Activated T-cell treated with anti-CD3 and anti-CD28 coated beads, Interleukin-2, amount 50 U/mL, for 72 hours (primary cell): ENCODE data around the gene SRPRA. TPM values are rescaled to one million over a fixed set of nuclear protein-coding genes. Genes with fewer than 3 reads are reported as not detected.
A peak's percentile ranks its signal among the peaks of the same experiment; 100 is the strongest.

Experiments used
- ATAC-seq, 2 donors: fragments of 150-1000 bp; cut with Tn5 transposase; replicated peaks in 1 of 2; 2 replicates each; pipeline ENCODE4 v1.10.0; 2021; ENCODE audit warnings: moderate library complexity in 2 of 2, mild to moderate bottlenecking in 1 of 2
- DNase-seq, 2 donors: peaks; one replicate each; pipeline ENCODE4 v3.0.0; 2021 to 2022; ENCODE audit warnings: mixed read lengths in 1 of 2
- H3K27ac Mint-ChIP-seq: one replicate; pipeline ENCODE4 v1.8.0; 2022; ENCODE audit warnings: mild to moderate bottlenecking, moderate library complexity, mixed read lengths
- H3K27me3 Mint-ChIP-seq: one replicate; pipeline ENCODE4 v1.8.0; 2022; ENCODE audit warnings: low read depth, mixed read lengths
- H3K36me3 Mint-ChIP-seq, 2 donors: one replicate each; pipeline ENCODE4 v1.8.0; 2022; ENCODE audit warnings: mixed read lengths in 2 of 2, mild to moderate bottlenecking in 1 of 2; ENCODE audit not compliant: insufficient read depth in 2 of 2
- H3K4me1 Mint-ChIP-seq: one replicate; pipeline ENCODE4 v1.8.0; 2022; ENCODE audit warnings: low read depth, mixed read lengths
- H3K4me3 Mint-ChIP-seq, 2 donors: one replicate each; pipeline ENCODE4 v1.8.0; 2022; ENCODE audit warnings: mild to moderate bottlenecking in 2 of 2, mixed read lengths in 2 of 2, moderate library complexity in 2 of 2
- H3K9me3 Mint-ChIP-seq, 2 donors: one replicate each; pipeline ENCODE4 v1.8.0; 2022; ENCODE audit warnings: mixed read lengths in 2 of 2
- total RNA-seq, 2 donors: library from RNA; stranded (reverse); gene quantifications; one replicate each; pipeline ENCODE4 v1.2.3, GENCODE V29; 2022

The SRPRA gene
- total RNA-seq, 2 donors from 2014 or later = 118 to 136 TPM

DNA sequence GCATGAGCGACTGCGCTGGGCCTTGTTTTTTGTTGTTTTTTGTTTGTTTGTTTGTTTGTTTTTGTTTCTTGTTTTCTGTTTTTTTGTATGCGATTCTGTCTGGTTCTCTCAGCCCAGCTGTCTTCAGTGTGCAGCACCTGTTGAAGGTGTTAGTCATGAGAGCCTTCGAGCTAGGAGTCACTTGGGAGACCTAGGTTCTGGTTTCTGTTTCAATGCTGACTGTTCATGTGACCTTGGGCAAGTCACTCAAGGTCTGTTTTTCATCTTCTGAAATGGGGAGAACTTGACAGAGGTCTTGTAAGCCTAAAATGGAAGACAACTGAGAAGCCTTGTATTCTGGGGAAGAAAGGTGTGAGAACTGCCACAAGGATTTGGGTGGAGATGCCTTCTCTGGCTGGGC is 37.0 kb upstream of the SRPRA start:
- H3K4me1 Mint-ChIP-seq = peaks cover 57% of the 10 kb centered on the region
- peak; percentile 34 to 35 for DNase-seq
- H3K27ac Mint-ChIP-seq = peak overlapping the region; percentile 72
- no peaks in the 10 kb centered on the region for H3K9me3 Mint-ChIP-seq
- H3K27me3 Mint-ChIP-seq = no peaks in the 10 kb centered on the region
- peak; percentile 63 to 68 for ATAC-seq
- H3K4me3 Mint-ChIP-seq = peak overlapping the region; percentile 79 to 93
- peaks cover 5 to 9% of the 10 kb centered on the region in 2 donors for H3K36me3 Mint-ChIP-seq

DNA sequence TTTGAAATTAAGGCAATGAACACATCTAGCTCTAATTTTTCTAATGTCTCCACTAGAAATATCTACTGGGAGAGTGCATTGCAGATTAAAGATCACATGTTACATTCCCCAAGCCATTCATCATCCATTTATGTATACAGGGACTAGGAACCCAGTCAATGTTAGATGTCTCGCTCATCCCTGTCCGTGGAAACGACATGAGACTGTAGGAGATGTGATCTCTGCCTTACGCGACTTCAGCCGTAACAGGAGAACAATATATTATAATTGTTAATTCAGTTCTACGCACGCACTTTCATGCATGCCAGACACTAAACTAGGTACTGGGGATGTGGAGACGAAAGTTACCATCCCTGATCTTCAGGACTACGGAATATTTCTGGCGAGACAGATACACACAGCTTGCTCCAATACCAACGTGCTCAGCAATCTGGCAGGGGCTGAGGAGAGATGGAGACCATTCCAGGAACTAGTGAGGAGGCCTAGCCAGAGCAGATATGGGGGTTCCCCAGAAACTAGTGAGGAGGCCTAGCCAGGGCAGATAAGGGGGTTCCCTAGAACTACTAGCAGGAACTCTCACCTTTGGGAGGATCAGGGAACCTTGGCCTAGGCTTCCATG is 35.9 kb upstream of the SRPRA start:
- Mint-ChIP-seq H3K27ac (peak overlapping the region; percentile 99), H3K4me3 (peak overlapping the region; percentile 93 to 97), H3K9me3 (no peaks in the 10 kb centered on the region), H3K27me3 (no peaks in the 10 kb centered on the region), H3K36me3 (peaks cover 5 to 6% of the 10 kb centered on the region in 2 donors), H3K4me1 (peaks cover 51% of the 10 kb centered on the region)
- DNase-seq = no peak
- ATAC-seq = no peak

DNA sequence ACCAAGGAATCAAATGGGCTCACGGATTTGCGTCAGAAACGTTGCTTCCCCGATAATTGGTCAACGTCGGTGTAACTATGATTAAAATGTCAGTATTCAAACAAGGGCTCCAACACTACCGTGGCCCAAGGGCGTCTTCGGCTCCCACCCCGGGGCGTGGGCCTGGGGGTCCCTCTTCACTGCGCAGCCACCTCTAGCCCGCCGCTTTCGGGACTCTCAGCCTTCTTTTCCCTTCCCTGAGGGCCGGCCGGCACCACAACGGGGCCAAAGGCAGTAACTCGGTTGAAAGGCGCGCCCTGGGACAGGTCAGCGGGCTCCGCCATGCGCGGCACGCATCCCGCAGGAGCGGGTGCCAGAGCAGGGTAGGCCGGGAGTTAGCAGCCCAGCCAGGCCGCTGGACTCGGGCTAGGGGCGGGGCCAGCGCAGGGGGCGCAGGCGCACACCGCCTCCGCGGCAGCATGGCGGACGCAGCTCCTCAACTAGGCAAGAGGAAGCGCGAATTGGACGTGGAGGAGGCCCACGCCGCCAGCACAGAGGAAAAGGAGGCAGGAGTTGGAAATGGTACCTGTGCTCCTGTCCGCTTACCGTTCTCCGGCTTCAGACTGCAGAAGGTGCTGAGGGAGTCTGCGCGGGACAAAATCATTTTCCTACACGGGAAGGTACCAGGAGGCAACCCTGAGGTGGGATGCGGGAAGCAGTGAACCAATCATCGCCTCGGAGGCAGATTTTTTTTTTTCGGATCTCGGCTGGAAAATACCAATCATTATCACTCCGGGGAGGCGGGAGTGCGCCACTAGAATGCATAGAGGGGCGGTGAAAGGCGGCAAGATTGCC is 35.1 kb upstream of the SRPRA start, which contains the start of gene DCPS:
TSS of gene DCPS (plus strand) at position 438 of the 834 bp plus-strand sequence. CDS start at position 459, 21 bp downstream.
- ATAC-seq (peak; percentile 95 to 96), DNase-seq (peak; percentile 90 to 93)
- Mint-ChIP-seq H3K9me3 (no peaks in the 10 kb centered on the region), H3K27ac (peak within 1 kb of the TSS; percentile 99), H3K4me3 (peak within 1 kb of the TSS; percentile 93 to 97), H3K4me1 (peaks cover 51% of the 10 kb centered on the region), H3K36me3 (peaks cover 5 to 6% of the 10 kb centered on the region in 2 donors), H3K27me3 (no peaks in the 10 kb centered on the region)

DNA sequence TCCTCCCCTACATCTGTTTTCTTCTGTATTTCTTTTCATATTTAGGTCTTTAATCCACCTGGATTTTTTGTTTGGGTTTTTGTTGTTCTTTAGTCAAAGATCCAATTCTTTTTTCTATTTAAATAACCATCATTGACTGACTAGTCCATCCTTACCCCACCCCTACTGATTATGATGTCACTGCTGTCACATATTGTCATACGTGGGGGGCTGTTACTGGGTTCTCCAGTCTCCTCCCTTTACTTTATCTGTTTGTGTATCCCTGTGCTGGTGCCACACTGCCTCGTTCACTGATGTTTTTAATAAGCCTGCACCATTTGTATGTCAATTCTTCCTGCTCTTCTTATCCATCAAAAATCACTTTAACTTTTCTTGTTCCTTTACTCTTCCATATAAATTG is 28.3 kb upstream of the SRPRA start:
- Mint-ChIP-seq H3K9me3 (no peaks in the 10 kb centered on the region), H3K27me3 (no peaks in the 10 kb centered on the region), H3K4me1 (peaks cover 10% of the 10 kb centered on the region), H3K36me3 (peaks cover 4 to 5% of the 10 kb centered on the region in 2 donors), H3K4me3 (no peak overlapping the region), H3K27ac (peak overlapping the region; percentile 17)
- DNase-seq (no peak), ATAC-seq (no peak)

DNA sequence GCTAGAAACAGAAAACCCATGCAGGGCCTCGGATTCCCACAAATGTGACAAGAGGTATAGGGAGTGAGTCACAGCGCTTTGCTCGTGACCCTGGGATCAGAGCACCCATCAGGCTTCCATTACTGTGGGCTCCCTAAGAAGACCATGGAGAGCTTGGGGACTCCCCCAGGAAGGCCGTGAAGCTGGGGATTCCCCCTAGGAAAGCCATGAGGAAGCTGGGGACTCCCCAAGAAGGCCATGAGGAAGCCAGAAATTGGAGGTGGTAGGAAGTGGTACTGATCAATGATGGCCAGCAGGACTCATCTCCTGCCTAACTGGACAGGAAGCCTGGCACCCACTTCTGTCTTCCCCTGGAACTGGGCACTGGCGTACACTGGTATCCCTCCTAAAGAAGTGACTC is 25.0 kb upstream of the SRPRA start:
- Mint-ChIP-seq H3K36me3 (peaks cover 4 to 5% of the 10 kb centered on the region in 2 donors), H3K9me3 (no peaks in the 10 kb centered on the region), H3K27ac (peak overlapping the region; percentile 18), H3K4me1 (peaks cover 10% of the 10 kb centered on the region), H3K4me3 (no peak overlapping the region), H3K27me3 (no peaks in the 10 kb centered on the region)
- DNase-seq (no peak), ATAC-seq (no peak)

DNA sequence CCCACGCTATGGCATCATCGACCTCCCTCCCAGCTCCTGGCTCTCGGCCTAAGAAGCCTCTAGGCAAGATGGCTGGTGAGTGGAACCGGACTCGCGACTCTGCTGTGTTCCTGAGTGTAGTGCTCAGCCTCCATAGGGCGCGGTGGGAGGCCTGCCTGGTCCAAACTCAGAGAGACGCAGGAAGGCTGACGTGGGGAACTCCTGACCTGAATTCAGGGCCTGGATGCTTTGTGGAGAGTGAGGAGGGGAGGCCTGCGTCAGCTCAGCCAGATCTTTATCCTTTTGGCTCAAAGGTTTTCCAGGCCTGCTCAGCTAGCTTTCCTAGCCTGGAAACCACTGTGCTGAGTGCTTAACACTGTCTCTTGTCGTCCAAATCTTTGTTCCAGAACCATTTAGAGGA is 22.2 kb upstream of the SRPRA start:
- ATAC-seq = no peak
- no peak overlapping the region for H3K27ac Mint-ChIP-seq
- peaks cover 4 to 5% of the 10 kb centered on the region in 2 donors for H3K36me3 Mint-ChIP-seq

DNA sequence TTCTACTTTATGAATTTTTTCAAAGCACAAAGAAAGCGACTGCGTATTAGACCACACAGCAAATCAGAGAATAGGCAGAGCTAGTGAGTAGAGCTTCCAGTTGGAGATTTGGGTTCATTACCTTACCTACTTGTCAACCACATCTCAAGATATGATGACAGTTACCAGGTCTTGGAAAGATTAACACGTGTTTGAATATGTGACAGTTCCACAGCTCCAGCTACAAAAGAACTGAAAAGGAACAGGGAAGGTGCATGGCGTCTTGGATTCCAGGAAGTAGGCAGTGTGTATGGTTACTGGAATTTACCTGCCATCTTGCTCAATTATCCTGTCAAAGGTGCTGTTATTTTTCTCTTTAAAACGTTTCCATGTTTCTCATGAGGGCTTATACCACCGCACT is 19.5 kb upstream of the SRPRA start:
- Mint-ChIP-seq H3K4me1 (peaks cover 37% of the 10 kb centered on the region), H3K27me3 (no peaks in the 10 kb centered on the region), H3K36me3 (peaks cover 3 to 6% of the 10 kb centered on the region in 2 donors), H3K4me3 (no peak overlapping the region), H3K9me3 (no peaks in the 10 kb centered on the region), H3K27ac (peak overlapping the region; percentile 24)
- no peak for ATAC-seq
- no peak for DNase-seq

More for the DNA sequence above, 22.2 kb upstream of the SRPRA start:
- no peak overlapping the region for H3K4me3 Mint-ChIP-seq
- H3K4me1 Mint-ChIP-seq = peaks cover 19% of the 10 kb centered on the region
- no peaks in the 10 kb centered on the region for H3K27me3 Mint-ChIP-seq
- no peaks in the 10 kb centered on the region for H3K9me3 Mint-ChIP-seq
- DNase-seq = no peak

DNA sequence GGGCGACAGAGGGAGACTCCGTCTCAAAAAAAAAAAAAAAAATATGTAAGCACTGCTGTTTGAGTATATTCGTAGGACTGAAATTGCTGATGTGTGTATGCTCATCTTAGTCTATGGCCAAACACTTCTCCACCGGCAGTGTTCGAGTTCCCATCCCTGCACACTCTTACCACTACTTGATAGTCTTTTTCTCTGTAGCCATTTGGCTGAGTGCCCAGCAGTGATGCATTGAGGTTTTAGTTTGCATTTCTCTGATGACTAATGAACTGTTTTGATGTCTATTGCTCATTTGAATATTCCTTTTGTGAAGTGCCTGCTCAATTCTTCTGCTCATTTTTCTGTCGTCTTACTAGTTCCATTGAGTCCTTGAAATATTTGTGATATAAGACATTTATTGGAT is 16.1 kb upstream of the SRPRA start:
- peak overlapping the region; percentile 33 for H3K27ac Mint-ChIP-seq
- ATAC-seq = peak; percentile 68
- peak; percentile 89 to 90 for DNase-seq
- H3K27me3 Mint-ChIP-seq = peaks cover 8% of the 10 kb centered on the region
- H3K4me1 Mint-ChIP-seq = peaks cover 57% of the 10 kb centered on the region
- peak overlapping the region; percentile 97 to 98 for H3K4me3 Mint-ChIP-seq
- peaks cover 4 to 6% of the 10 kb centered on the region in 2 donors for H3K36me3 Mint-ChIP-seq
- H3K9me3 Mint-ChIP-seq = no peaks in the 10 kb centered on the region

DNA sequence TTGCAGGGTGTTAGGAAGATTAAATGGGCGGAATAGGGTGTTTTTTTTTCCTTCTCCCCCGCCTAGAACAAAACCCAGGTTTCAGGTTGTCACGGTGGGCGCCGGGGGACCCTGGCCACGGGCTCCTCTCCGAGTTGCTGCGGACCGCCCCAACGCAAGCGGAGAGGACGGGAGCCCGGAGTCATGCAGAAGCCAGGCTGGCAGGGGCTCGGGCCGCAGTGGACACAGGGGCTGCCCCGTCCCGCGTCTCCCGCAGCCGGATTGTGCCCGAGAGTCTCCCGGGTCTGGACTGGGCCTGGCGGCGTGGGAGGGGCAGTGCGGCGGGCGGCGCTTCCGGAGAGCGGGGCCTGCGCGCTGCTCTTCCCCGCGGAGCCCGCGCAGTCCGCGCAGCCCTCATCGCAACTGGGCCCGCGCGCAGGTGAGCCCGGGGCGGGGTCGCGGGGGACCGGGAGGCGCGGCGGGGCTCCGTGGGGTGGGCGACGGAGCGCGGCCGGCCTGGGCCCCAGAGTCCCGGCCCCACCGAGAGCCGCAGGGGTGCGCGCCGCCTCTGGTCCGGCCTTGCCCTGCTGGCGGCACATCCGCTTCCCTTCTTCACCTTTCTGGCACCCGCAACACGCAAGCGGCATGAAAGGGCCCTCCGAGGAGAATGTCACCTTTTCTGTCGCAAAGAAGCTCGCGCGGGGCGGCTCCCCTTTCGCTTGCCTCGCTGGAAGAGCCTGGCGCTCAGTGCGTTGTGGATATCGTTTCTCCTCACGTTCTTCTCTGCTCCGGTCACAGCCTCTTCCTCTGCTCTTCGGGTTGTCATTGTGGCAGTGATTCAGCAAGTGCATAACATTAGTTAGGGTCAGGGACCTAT is 14.3 kb upstream of the SRPRA start, which contains the start of gene TIRAP:
TSS of gene TIRAP (plus strand) at position 358 of the 856 bp plus-strand sequence. CDS start 7,802 bp downstream, outside the sequence.
- peaks cover 8% of the 10 kb centered on the region for H3K27me3 Mint-ChIP-seq
- H3K36me3 Mint-ChIP-seq = peaks cover 5 to 6% of the 10 kb centered on the region in 2 donors
- H3K27ac Mint-ChIP-seq = peak within 1 kb of the TSS; percentile 97
- peak within 1 kb of the TSS; percentile 97 to 98 for H3K4me3 Mint-ChIP-seq
- no peaks in the 10 kb centered on the region for H3K9me3 Mint-ChIP-seq
- peak; percentile 73 to 74 for DNase-seq
- ATAC-seq = peak; percentile 76 to 82
- H3K4me1 Mint-ChIP-seq = peaks cover 52% of the 10 kb centered on the region

DNA sequence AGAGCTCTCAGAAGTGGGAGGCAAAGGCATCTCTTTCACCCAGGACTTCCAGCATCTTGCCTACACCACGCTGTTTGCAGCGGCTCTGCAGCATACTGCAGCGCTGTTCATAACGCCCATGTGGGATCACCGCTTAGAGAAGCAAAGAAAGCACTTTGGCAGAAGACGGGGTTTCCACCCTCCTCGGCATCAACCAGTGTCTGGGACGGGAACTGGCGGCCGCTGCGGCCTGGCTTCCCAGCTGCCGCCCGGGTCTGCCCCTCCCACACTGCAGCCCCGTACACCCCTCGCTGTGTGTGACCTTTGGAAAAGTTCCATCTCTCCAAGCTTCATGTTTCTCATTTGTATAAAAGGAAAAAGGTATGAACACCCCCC is 13.7 kb upstream of the SRPRA start:
- DNase-seq (peak; percentile 35 to 41), ATAC-seq (peak; percentile 27 to 28)
- Mint-ChIP-seq H3K27me3 (peaks cover 8% of the 10 kb centered on the region), H3K4me3 (peak overlapping the region; percentile 97 to 98), H3K4me1 (peaks cover 49% of the 10 kb centered on the region), H3K9me3 (no peaks in the 10 kb centered on the region), H3K36me3 (peaks cover 6 to 9% of the 10 kb centered on the region in 2 donors), H3K27ac (peak overlapping the region; percentile 97)

DNA sequence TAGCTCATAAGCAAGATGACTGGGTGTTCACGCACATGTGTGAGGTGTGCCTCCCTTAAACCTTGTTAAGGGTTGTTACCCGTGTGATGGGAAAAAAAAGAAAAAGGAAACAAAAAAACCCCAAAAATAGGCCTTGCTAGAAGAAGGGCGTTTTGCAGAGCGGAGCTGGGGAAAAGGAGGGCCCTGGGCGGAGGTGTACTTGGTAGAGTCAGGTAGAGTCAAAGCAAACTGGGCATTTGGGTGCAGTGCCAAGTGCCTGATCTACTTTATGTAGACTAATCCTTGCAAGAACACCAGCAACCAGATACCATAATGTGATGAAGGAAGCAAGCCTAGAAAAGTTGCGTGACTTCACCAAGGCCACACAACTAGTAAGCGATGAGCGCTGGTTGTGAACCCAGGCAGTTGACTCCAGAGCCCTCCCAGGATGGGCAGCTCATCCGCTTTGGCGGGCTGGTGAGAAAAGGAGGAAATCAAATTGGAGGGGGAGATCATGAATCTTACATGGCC is 13.0 kb upstream of the SRPRA start:
- H3K27ac Mint-ChIP-seq = peak overlapping the region; percentile 97
- peaks cover 6 to 10% of the 10 kb centered on the region in 2 donors for H3K36me3 Mint-ChIP-seq
- peak overlapping the region; percentile 97 to 98 for H3K4me3 Mint-ChIP-seq
- no peak for DNase-seq
- H3K4me1 Mint-ChIP-seq = peaks cover 49% of the 10 kb centered on the region
- ATAC-seq = no peak
- H3K27me3 Mint-ChIP-seq = peaks cover 8% of the 10 kb centered on the region
- H3K9me3 Mint-ChIP-seq = no peaks in the 10 kb centered on the region

DNA sequence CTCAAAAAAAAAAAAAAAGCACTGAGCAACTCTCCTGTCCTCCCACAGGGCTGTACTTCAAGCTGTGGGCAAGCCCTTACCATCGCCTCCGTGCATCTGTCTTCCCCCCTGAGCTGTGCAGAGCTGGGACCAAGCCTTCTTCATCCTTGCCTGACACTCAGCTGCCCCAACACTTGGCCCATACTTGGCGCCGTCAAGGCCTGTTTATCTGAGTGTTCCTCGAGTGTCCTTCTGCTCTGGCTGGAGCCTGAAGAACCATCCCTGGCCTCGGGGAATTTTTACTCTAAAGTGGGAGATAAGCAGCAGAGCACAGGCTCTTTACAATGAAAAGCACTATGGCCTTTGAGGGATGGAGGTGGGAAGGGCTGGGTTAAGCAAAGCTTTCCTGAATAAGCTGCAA is 12.6 kb upstream of the SRPRA start:
- Mint-ChIP-seq H3K27me3 (peaks cover 8% of the 10 kb centered on the region), H3K9me3 (no peaks in the 10 kb centered on the region), H3K27ac (no peak overlapping the region), H3K36me3 (peaks cover 6 to 10% of the 10 kb centered on the region in 2 donors), H3K4me3 (peak overlapping the region; percentile 97 to 98), H3K4me1 (peaks cover 49% of the 10 kb centered on the region)
- ATAC-seq (no peak), DNase-seq (no peak)
